H9 (cell line): ENCODE data around the gene METRN. TPM values are rescaled to one million over a fixed set of nuclear protein-coding genes. Genes with fewer than 3 reads are reported as not detected.

Source experiments
- DNase-seq: peaks from one replicate; pipeline ENCODE4 v3.0.0-alpha.2; 2017
- H2AFZ ChIP-seq: one replicate; pipeline ENCODE4 v1.6.1; 2013; ENCODE audit warnings: mild to moderate bottlenecking, low read length, control low read depth, moderate library complexity
- H2AK5ac ChIP-seq: 2 replicates; pipeline ENCODE4 v1.6.1; 2013; ENCODE audit warnings: low read length, control low read depth, mixed read lengths; ENCODE audit not compliant: insufficient read length
- H2BK120ac ChIP-seq: one replicate; pipeline ENCODE4 v1.6.1; 2013; ENCODE audit warnings: low read depth, mild to moderate bottlenecking, low read length, control low read depth, inconsistent platforms; ENCODE audit not compliant: poor library complexity, severe bottlenecking
- H2BK12ac ChIP-seq: 2 replicates; pipeline ENCODE4 v1.6.1; 2013; ENCODE audit warnings: low read length, control low read depth, mixed read lengths, low read depth; ENCODE audit not compliant: insufficient read length
- H2BK15ac ChIP-seq: 2 replicates; pipeline ENCODE4 v1.6.1; 2013; ENCODE audit warnings: low read depth, low read length, control low read depth
- H2BK20ac ChIP-seq: one replicate; pipeline ENCODE4 v1.6.1; 2013; ENCODE audit warnings: low read depth, mild to moderate bottlenecking, low read length, control low read depth, inconsistent platforms; ENCODE audit not compliant: poor library complexity, severe bottlenecking
- H2BK5ac ChIP-seq: 2 replicates; pipeline ENCODE4 v1.6.1; 2013; ENCODE audit warnings: low read length, control low read depth, mixed read lengths; ENCODE audit not compliant: insufficient read length
- H3K14ac ChIP-seq: 2 replicates; pipeline ENCODE4 v1.6.1; 2013; ENCODE audit warnings: low read length, control low read depth; ENCODE audit not compliant: insufficient read depth
- H3K18ac ChIP-seq: 2 replicates; pipeline ENCODE4 v1.6.1; 2013; ENCODE audit warnings: low read depth, mild to moderate bottlenecking, mixed read lengths, low read length, control low read depth; ENCODE audit not compliant: insufficient read length
- H3K23ac ChIP-seq: 2 replicates; pipeline ENCODE4 v1.6.1; 2013; ENCODE audit warnings: low read length, control low read depth, mixed read lengths, low read depth; ENCODE audit not compliant: insufficient read length
- H3K23me2 ChIP-seq: 2 replicates; pipeline ENCODE4 v1.6.1; 2013; ENCODE audit warnings: low read depth, mild to moderate bottlenecking, mixed read lengths, low read length, control low read depth; ENCODE audit not compliant: insufficient read length, poor library complexity, severe bottlenecking
- H3K27ac ChIP-seq: 2 replicates; pipeline ENCODE4 v1.5.1; 2013; ENCODE audit warnings: low read length, control low read depth, mixed read lengths, low read depth; ENCODE audit not compliant: insufficient read length
- H3K27me3 ChIP-seq: 2 replicates; pipeline ENCODE4 v1.6.1; 2013; ENCODE audit warnings: low read length, control low read depth, inconsistent platforms; ENCODE audit not compliant: insufficient read depth
- H3K4ac ChIP-seq: 2 replicates; pipeline ENCODE4 v1.6.1; 2013; ENCODE audit warnings: low read depth, mild to moderate bottlenecking, control low read depth, inconsistent platforms, low read length, moderate library complexity
- H3K4me1 ChIP-seq: 2 replicates; pipeline ENCODE4 v1.6.1; 2013; ENCODE audit warnings: low read length, control low read depth, inconsistent platforms; ENCODE audit not compliant: insufficient read depth
- H3K4me2 ChIP-seq: 2 replicates; pipeline ENCODE4 v1.6.1; 2013; ENCODE audit warnings: low read length, control low read depth, mixed read lengths; ENCODE audit not compliant: insufficient read length, insufficient read depth
- H3K56ac ChIP-seq: 2 replicates; pipeline ENCODE4 v1.6.1; 2013; ENCODE audit warnings: low read depth, mild to moderate bottlenecking, mixed read lengths, low read length, control low read depth; ENCODE audit not compliant: insufficient read length
- H3K79me1 ChIP-seq: 2 replicates; pipeline ENCODE4 v1.6.1; 2013; ENCODE audit warnings: low read depth, mild to moderate bottlenecking, moderate library complexity, low read length, control low read depth, inconsistent platforms; ENCODE audit not compliant: insufficient read depth, poor library complexity, severe bottlenecking
- H3K79me2 ChIP-seq: 2 replicates; pipeline ENCODE4 v1.6.1; 2013; ENCODE audit warnings: low read length, control low read depth, inconsistent platforms; ENCODE audit not compliant: insufficient read depth
- H3K9ac ChIP-seq: 2 replicates; pipeline ENCODE4 v1.6.1; 2013; ENCODE audit warnings: low read length, control low read depth, mixed read lengths; ENCODE audit not compliant: insufficient read length; ENCODE audit errors: extremely low read depth
- H3K9me3 ChIP-seq: one replicate; pipeline ENCODE4 v1.6.1; 2013; ENCODE audit warnings: low read depth, low read length, inconsistent platforms; ENCODE audit not compliant: control insufficient read depth
- H3T11ph ChIP-seq: one replicate; pipeline ENCODE4 v1.6.1; 2013; ENCODE audit warnings: mild to moderate bottlenecking, low read length, control low read depth, inconsistent platforms
- H4K20me1 ChIP-seq: one replicate; pipeline ENCODE4 v1.6.1; 2013; ENCODE audit not compliant: control insufficient read depth, insufficient read length, insufficient read depth
- H4K5ac ChIP-seq: 2 replicates; pipeline ENCODE4 v1.6.1; 2013; ENCODE audit warnings: low read depth, mild to moderate bottlenecking, mixed read lengths, low read length, control low read depth; ENCODE audit not compliant: insufficient read length
- H4K8ac ChIP-seq: replicated peaks from 2 replicates; pipeline ENCODE4 v1.6.1; 2013; ENCODE audit warnings: low read length, control low read depth, mixed read lengths, low read depth; ENCODE audit not compliant: insufficient read length
- H4K91ac ChIP-seq: 2 replicates; pipeline ENCODE4 v1.6.1; 2013; ENCODE audit warnings: low read depth, mild to moderate bottlenecking, moderate library complexity, mixed read lengths, low read length, control low read depth; ENCODE audit not compliant: insufficient read length
- H3K27ac Mint-ChIP-seq, 3 experiments: 2 replicates in 2 of 3; 3 replicates in 1 of 3; pipeline ENCODE4 v1.8.0; 2020 to 2021; ENCODE audit warnings: mixed read lengths in 3 of 3, mild to moderate bottlenecking in 1 of 3, moderate library complexity in 1 of 3
- H3K27me3 Mint-ChIP-seq: 2 replicates; pipeline ENCODE4 v1.8.0; 2021; ENCODE audit warnings: low read depth, mild to moderate bottlenecking, moderate library complexity, mixed read lengths
- H3K36me3 Mint-ChIP-seq, 3 experiments: 2 replicates in 2 of 3; 3 replicates in 1 of 3; pipeline ENCODE4 v1.8.0; 2020 to 2021; ENCODE audit warnings: low read depth in 3 of 3, mixed read lengths in 3 of 3; ENCODE audit not compliant: insufficient read depth in 1 of 3
- H3K4me1 Mint-ChIP-seq, 2 experiments: 2 replicates each; pipeline ENCODE4 v1.8.0; 2020; ENCODE audit warnings: mixed read lengths in 2 of 2
- H3K4me3 Mint-ChIP-seq, 2 experiments: 2 replicates in 1 of 2; 3 replicates in 1 of 2; pipeline ENCODE4 v1.8.0; 2020 to 2021; ENCODE audit warnings: mild to moderate bottlenecking in 2 of 2, mixed read lengths in 2 of 2, moderate library complexity in 1 of 2
- H3K9me3 Mint-ChIP-seq, 2 experiments: 2 replicates in 1 of 2; 3 replicates in 1 of 2; pipeline ENCODE4 v1.8.0; 2020; ENCODE audit warnings: mild to moderate bottlenecking in 2 of 2, mixed read lengths in 2 of 2, moderate library complexity in 1 of 2
- CTCF ChIP-seq: fragments of 200-600 bp; sonication (generic); conservative IDR thresholded peaks from 3 replicates; pipeline ENCODE4 v1.8.0; 2021; ENCODE audit warnings: antibody characterized with exemption, mild to moderate bottlenecking
- WGBS: extraction: QIAGEN DNeasy Blood & Tissue Kit; methylation state at CpG from one replicate; pipeline ENCODE4 v1.1.7; 2013; ENCODE audit warnings: missing lambda C conversion rate, low lambda C conversion rate, mixed read lengths; ENCODE audit not compliant: insufficient read length; ENCODE audit errors: extremely low coverage; 5-methylcytosine and 5-hydroxymethylcytosine counted together
- total RNA-seq: library from RNA; stranded (reverse); gene quantifications from 2 replicates; pipeline ENCODE4 v1.2.1, GENCODE V29; 2021

The METRN gene
- total RNA-seq, 1 experiment from 2014 or later = 26.2 TPM

- Mint-ChIP-seq H3K27ac (no peak overlapping the region), H3K9me3 (peaks cover 0 to 2% of the 10 kb centered on the region in 2 experiments; a peak in 2 of 5 replicates), H3K36me3 (no peaks in the 10 kb centered on the region), H3K4me1 (peaks cover 4 to 13% of the 10 kb centered on the region in 2 experiments), H3K4me3 (no peak overlapping the region), H3K27me3 (peaks cover 79% of the 10 kb centered on the region)
- Histone ChIP-seq H3K14ac (no peak overlapping the region), H4K91ac (no peak overlapping the region), H3K79me2 (no peaks in the 10 kb centered on the region), H2BK15ac (no peak overlapping the region), H3K27me3 (peaks cover 21% of the 10 kb centered on the region; the same call in 1 of the 2 replicates), H3T11ph (no peak overlapping the region), H2BK12ac (no peak overlapping the region), H3K23ac (no peak overlapping the region), H4K20me1 (no peaks in the 10 kb centered on the region), H2BK20ac (no peak overlapping the region), H3K4ac (no peak overlapping the region), H2AFZ (no peak overlapping the region), H2BK120ac (no peak overlapping the region), H3K18ac (no peak overlapping the region), H2BK5ac (no peak overlapping the region), H3K4me1 (no peaks in the 10 kb centered on the region), H4K8ac (no peak overlapping the region), H3K4me2 (no peak overlapping the region), H3K9me3 (no peaks in the 10 kb centered on the region), H3K27ac (no peak overlapping the region), H3K23me2 (peaks cover 12% of the 10 kb centered on the region), H2AK5ac (no peak overlapping the region), H3K56ac (no peak overlapping the region), H3K79me1 (no peaks in the 10 kb centered on the region), H4K5ac (no peak overlapping the region), H3K9ac (no peak overlapping the region)
- no peak for DNase-seq
- TF ChIP-seq CTCF = no peak
- WGBS = no CpG with 5 or more reads among the region's 12 CpGs
These were observed 3.8 kb upstream of the METRN start for GRCh38 chr16:711084-711483.
